Daoy (cell line): ENCODE data around the gene RETREG3. TPM values are rescaled to one million over a fixed set of nuclear protein-coding genes. Genes with fewer than 3 reads are reported as not detected.
"Not testable (repeated sequence)": the region's sequence is repeated elsewhere in the genome, so short reads cannot be mapped to it uniquely, and the experiment has no call there.

Experiments used
- DNase-seq: peaks from one replicate; pipeline ENCODE4 v3.0.0-alpha.2; 2015; ENCODE audit warnings: low read depth
- total RNA-seq: library from RNA; depleted of rRNA; stranded (reverse); fragments of >200 nt; shearing (Covaris generic); gene quantifications from 2 replicates; pipeline ENCODE4 v1.2.3, GENCODE V29; 2014; rRNA removed

Gene RETREG3, protein sequence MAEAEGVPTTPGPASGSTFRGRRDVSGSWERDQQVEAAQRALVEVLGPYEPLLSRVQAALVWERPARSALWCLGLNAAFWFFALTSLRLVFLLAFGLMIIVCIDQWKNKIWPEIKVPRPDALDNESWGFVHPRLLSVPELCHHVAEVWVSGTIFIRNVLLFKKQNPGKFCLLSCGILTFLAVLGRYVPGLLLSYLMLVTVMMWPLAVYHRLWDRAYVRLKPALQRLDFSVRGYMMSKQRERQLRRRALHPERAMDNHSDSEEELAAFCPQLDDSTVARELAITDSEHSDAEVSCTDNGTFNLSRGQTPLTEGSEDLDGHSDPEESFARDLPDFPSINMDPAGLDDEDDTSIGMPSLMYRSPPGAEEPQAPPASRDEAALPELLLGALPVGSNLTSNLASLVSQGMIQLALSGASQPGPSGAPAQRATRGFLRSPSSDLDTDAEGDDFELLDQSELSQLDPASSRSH
- 16.3 and 22.1 TPM in 2 replicates for total RNA-seq

DNA sequence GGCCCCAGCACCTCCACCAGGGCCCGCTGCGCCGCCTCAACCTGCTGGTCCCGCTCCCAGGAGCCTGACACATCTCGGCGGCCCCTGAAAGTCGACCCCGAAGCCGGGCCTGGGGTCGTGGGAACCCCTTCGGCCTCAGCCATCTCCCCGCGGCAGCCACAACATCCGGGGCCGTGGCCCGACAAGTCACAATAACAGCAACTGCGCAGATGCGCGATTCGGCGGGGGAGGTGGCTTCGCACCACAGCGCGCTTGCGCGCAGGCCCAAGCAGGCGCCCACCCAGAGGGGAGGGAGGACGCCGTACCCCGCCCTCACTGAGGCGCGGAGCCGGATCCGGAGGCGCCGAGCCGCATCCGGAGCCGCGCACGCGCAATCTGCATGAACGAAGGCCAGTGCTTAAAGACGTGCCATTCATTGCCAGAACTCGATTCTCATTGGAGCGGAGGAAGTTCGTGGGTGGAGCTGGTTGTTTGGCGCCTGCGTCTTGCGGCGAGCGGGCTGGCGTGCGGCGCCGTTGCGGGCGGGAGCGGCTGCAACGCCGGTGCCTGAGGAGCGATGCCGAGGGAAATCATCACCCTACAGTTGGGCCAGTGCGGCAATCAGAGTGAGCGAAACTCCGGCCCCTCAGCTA is at the start of gene RETREG3, which contains the start of gene TUBG1:
Gene RETREG3 (minus strand): TSS at position 193 of the 632 bp plus-strand sequence. CDS start 50 bp downstream, at position 143.
Gene TUBG1 (plus strand): TSS at position 502 of the 632 bp plus-strand sequence. CDS start 55 bp downstream, at position 557.
- peak; percentile 99 for DNase-seq

- no peak for DNase-seq
Observed at GRCh38 chr17:42657824-42658588, 48.8 kb upstream of the RETREG3 start.

DNA sequence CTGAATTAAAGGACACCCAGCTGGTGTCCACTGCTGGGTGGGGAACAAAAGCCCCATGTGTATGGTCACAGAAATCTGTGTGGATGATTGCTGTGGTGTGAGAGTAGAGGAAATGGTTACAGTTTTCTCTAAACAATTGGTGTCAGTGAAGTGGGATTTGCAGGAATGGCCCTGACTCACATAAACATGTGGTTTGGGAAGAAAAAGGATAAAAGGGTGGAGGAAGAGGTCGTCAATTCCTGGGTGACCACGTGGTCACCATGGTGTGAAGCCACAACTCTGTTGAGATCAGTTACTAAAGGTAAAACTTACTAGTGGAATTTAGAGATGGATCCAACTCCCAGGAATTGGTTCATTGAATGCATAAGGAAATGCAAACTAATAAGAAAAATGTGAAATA is 46.4 kb upstream of the RETREG3 start:
- peak; percentile 57 for DNase-seq

GRCh38 chr17:42653179-42654124 is 44.3 kb upstream of the RETREG3 start:
- DNase-seq = no peak

DNA sequence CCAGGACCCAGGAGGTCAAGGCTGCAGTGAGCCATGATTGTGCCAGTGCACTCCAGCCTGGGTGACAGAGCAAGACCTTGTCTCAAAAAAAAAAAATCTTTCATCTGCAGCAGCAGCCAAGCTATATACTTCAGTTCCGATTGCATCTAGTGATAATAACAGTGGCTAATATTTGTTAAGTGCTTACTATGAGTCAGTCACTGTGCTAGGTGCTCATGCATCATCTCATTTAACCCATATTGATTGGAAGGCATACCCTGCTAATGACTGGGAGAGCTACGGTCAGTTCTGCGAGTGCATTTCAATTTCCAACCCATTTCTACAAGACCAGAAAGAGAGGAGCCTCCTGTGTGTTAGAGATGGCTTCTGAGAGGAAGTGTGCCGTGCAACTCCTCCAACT is 42.2 kb upstream of the RETREG3 start:
- no peak for DNase-seq

DNA sequence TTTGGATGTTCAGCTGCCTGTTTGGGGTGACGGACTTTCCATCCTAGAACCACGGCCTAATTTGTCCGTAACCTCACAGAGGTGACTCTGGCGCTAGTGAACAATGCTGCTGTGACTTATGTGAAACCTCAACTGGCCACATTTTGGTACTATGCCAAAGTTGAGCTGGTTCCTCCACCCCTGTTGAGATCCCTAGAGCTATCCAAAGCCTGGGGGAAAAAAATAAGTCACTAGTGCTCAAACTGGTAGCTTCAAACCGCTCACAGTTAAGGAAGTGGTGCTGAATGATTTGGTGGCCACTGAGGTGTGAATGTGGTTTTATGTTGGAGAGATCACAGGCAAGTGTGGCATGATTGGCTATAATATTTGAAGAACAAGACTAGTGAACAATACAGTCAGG is 38.6 kb upstream of the RETREG3 start:
- no peak for DNase-seq

GRCh38 chr17:42642336-42642735 is 33.2 kb upstream of the RETREG3 start:
- DNase-seq = no peak

GRCh38 chr17:42640121-42640520 is 30.9 kb upstream of the RETREG3 start:
- DNase-seq = no peak

DNA sequence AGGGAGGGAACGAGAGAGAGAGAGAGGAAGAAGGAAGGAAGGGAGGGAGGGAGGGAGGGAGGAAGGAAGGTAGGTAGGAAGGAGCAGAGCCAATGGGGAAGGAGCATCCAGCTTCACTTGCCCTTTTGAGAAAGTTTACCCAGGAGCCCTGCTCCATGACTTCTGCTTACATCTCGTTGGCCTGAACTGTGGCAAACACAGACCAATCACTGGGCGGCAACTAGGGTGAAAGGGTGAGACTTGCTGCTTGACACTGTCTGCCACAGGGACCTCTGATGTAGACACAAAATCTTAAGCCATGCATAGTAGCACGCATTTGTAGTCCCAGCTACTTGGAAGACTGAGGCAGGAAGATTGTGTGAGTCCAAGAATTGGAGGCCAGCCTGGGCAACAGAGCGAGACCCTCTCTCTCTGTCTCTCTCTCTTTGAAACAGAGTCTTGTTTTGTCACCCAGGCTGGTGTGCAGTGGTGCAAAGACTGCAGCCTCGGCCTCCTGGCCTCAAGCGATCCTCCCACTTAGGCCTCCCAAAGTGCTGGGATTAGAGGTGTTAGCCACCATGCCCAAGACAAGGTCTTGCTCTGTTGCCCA is 30.4 kb upstream of the RETREG3 start:
- DNase-seq = no peak

- DNase-seq = no peak
Observed at GRCh38 chr17:42632949-42633444, 23.8 kb upstream of the RETREG3 start.

- no peak for DNase-seq
Observed at GRCh38 chr17:42629411-42630009, 20.3 kb upstream of the RETREG3 start.

GRCh38 chr17:42627032-42627764 is 18.0 kb upstream of the RETREG3 start:
- not testable (repeated sequence) for DNase-seq

DNA sequence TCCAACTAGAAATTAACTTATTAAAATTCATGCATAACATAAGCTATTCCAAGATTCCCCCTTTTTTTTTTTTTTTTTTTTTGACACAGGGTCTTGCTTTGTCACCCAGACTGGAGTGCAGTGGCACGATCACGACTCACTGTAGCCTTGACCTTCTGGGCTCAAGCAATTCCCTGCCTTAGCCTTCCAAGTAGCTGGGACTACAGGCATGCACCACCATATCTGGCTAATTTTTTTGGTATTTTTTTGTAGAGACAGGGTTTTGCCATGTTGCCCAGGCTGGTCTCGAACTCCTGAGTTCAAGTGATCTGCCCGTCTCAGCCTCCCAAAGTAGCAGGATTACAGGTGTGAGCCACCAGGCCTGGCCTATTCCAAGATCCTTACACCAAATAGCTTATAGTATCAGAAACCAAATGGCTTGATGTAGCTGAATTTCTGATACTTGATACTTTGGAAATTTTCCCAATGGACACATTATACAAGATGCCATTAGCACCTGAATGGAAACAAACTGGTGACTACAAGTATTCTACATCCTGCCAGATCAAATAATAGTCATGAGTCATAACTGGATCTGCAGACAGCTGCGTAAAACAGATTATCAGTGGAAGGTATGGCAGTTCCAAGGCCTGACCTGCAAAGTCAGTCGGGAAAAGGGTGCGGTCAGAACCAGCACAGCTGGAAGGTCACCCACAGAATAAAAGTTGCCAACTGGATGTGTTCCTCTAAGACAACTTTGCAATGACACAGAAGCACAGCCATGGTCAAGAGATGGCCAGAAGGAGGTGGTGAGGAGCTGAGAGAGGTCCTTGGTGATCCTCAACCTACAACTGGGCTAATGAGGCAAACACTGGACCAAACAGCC is 14.8 kb upstream of the RETREG3 start:
- DNase-seq = peak; percentile 33

GRCh38 chr17:42623271-42623670 is 14.1 kb upstream of the RETREG3 start:
- no peak for DNase-seq

DNA sequence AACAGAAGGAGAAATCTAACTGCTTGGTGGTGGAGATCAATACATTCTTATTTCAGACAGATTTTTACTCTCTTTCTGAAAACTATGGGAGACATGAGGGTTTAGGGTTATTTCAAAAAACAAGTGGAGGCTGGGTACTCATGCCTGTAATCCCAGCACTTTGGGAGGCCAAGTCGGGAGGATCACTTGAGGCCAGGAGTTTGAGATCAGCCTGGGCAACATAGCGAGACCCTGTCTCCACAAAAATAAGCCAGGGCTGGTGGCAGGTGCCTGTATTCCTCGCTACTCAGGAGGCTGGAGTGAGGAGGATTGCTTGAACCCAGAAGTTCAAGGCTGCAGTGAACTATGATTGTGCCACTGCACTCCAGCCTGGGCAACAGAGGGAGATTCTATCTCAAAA is 12.8 kb upstream of the RETREG3 start:
- DNase-seq = not testable (repeated sequence)

DNA sequence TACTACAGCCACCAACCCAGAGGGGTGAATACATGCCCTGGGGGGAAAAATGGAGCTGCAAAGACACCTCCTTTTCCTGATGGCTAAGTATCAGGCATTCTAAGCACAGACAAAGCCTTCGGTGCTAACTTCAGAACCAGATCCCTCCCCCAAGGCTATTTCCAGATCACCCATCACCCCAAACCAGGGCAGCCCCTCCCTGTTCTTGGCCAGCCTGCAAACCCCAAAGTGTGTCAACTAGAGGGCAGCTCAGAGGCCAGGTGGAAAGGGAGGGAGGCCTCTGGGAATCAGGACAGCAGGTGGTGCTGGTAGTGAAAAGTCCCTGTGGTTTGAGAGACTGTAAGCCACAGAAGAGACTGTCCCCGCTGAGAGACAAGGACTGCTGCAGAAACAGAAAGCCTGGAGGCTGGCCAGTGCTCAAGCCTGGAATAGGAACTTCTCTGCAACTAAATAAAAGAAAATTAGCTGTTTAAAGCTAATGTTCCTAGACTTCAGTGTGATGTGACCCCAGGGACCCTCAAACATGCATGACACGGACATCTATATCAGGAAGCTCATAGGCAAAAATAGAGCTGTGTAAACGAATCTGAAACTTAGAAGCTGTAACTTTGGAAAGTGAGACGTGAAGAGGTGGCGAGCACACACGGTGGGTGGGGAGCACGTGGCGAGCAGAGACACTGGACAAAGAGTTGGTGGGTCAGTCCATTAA is 9.4 kb upstream of the RETREG3 start:
- peak; percentile 32 for DNase-seq

DNA sequence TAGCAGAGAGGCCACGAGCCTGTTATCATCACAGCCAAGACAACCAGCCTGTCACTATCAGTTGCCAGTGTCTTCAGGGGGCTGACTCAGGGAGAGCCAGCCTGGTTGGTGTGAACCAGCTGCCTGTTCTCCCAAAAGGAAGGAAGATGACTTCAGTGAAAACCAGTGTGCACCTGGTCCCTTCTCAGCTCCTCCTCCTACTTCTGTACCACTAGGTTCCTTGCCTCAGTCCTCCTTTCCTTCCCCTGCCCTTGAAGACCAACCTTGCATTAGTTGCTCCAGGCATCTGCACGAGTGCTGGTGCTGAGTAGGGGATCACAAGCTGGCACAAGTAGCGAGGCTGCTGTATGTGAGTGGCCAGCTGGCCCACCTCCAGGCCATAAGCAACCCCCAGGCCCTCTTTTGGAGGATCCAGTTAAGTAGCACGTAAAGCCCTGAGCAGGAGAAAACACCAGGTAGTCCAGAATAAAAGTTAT is 8.8 kb upstream of the RETREG3 start:
- no peak for DNase-seq
